HUDEP-2 (cell line): Measurements from ENCODE around the gene INPP4B.

Experiments used
- DNase-seq, 76 experiments: peaks; one replicate each; lab custom pipeline; 2025; ENCODE audit not compliant: unreplicated experiment in 76 of 76; lab: John Stamatoyannopoulos, UW

The INPP4B gene

DNA sequence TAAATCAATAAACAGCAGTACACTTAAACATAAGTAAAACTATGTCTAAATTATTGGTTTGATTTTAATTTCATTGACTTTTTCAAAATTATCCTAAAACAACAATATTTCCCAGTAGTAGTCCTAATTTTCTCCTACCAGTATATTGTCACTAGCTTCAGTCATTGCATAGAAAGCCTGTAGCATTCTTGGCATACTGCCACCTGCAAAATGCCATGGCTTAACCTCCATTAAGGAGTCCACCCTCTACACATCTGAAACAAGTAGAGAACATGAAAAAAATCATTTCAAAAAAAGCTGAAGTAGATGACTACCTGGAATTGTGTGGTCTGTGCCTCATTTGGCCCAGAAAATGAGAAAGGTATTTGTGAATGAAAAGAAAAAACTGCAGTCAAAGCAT lies 348.5 kb downstream of the INPP4B start:
- no peak for DNase-seq

DNA sequence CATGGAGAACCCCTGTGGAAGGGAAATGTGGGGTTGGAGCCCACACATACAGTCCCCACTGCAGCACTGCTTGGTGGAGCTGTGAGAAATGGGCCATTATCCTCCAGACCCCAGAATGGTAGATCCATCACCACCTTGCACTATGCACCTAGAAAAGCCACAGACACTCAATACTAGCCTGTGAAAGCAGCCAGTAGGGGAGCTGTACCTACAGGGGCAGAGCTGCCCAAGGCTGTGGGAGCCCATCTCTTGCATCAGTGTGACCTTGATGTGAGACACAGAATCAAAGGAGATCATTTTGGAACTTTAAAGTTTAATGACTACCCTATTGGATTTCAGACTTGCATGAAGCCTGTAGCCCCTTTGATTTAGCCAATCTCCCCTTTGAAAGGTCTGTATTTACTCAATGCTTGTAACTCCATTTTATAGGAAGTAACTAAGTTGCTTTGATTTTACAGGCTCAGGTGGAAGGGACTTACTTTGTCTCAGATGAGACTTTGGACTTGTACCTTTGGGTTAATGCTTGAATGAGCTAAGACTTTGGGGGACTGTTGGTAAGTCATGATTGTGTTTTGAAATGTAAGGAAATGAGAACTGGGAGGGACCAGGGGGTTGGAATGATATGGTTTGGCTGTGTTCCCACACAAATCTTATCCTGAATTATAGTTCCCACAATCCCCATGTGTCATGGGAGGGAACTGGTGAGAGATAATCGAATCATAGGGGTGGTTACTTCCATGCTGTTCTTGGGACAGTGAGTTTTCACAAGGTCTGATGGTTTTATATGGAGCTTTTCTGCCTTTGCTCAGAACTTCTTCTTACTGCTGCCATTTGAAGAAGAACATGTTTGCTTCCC lies 352.6 kb downstream of the INPP4B start:
- no peak for DNase-seq

DNA sequence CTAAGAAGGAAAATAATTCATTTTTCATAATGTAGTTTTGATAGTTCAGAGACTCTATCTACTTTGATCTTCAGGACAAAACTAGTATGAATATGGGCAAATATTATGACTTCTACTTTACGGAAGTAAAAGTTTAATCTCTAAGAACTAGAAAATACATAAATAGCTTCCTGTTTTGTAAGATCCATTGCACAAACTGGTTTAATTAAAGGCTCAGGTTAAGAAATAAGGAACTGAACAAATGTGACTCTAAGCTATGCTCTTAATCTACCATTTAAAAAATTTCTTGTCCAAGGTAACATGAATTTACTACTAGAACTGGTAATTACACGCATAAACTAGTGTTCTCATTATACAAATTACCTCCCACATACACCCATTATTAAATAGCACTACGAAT lies 360.6 kb downstream of the INPP4B start:
- DNase-seq = no peak

DNA sequence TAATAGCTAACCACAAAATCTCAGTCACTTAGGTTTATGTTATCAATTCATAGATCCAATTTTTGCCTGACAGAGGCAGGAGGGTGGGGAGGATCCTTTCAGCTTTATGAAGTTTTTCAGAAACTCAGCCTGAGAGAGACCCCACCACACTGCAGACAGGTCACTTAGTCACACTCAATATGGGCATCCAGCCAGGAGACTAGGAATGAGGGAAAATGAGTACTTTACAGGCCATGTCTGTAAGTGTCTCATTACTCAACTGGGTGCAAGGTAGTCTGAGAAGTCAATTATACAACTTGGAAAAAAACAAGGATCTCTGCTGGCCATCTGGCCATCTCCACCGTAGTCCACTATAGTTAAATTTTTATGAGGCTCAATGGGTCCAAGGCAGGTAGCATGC lies 365.9 kb downstream of the INPP4B start:
- no peak for DNase-seq

DNA sequence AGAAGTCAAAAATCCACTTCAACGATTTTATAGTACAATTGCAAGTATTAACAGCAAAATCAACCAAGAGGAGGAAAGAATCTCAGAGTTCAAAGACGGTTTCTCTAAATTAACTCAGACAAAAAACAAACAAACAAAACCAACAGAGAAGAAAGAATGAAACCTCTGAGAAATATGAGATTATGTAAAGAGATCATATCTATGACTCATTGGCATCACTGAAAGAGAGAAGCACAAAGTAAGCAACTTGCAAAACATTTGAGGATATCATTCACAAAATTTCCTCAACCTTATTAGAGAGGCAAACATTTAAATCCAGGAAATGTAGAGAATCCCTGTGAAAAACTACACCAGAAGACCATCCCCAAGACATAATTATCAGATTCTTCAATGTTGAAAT lies 370.4 kb downstream of the INPP4B start:
- no peak for DNase-seq

DNA sequence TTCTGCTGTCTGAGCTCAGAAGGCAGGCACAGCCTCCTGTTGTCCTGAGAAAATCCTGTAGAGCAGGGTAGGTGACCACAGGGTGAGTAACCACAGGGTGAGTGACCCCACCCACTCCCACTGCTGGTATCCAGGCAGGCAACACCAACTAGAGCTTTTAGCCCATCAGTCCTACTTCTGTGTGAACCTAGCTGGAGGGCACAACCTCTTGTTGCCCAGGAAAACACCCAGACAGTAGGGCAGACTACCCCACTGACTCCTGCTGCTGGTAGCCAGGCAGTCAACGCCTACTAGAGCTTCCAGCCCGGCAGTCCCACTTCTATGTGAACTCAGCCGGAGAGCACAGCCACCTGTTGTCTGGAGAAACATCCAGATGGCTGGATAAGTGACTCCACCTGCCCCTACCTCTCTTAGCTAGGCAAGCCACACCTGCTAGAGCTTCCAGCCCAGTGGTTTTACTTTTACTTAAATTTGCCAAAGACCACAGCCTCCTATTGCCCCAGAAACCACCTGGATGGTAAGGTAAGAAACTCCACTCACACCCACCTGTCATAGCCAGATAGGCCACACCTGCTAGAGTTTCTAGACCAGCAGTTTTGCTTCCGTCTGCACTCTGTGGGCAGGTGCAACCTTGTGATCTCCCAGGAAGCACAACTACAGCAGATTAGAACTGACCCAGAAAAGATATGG lies 371.6 kb downstream of the INPP4B start:
- no peak for DNase-seq

DNA sequence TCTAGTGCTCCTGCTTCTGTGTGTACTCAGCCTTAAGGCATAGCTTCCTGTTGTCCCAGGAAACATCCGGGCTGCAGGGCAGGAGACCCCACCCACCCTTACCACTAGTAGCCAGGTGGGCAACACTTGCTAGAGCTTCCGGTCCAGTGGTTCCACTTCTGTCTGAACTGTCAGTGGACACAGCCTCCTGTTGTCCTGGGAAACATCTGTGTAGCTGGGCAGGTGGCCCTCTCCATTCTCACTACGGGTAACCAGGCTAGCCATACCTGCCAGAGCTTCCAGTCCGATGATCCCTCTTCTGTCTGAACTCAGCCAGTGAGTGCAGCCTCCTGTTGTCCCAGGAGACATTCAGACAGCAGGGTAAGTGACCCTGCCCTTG lies 372.2 kb downstream of the INPP4B start:
- no peak for DNase-seq

DNA sequence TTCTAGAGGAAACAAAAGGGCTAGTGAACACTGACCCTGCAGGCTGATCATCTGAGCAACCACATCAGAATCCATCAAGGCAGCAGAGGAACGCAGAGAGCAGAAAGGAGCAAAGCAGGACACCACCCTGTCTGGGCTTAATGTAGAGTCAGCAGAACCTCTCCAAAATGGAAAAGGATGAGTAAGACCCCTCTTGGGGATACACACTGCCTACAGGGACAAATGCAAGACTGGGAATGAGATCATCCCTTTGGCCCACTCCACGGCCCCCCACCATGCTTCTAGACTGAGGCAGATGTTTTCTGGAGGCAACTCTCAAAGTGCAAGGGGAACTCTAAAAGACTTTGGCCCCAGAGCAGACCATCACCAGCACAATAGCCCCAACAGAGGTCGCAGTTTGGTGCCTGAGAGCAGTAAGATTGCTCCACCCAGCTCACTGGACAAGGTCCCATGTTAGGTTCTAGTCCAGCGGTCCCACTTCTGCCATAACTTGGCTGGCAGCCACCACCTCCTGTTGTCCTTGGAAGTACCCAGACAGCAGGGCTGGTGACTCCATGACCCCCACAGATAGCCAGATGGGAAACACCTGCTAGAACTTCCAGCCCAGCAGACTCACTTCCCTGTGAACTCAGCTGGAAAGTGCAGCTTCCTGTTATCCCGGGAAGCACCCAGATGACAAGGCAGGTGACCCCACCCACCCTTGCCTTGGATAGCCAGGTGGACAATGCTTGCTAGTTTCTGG lies 372.7 kb downstream of the INPP4B start:
- no peak for DNase-seq

DNA sequence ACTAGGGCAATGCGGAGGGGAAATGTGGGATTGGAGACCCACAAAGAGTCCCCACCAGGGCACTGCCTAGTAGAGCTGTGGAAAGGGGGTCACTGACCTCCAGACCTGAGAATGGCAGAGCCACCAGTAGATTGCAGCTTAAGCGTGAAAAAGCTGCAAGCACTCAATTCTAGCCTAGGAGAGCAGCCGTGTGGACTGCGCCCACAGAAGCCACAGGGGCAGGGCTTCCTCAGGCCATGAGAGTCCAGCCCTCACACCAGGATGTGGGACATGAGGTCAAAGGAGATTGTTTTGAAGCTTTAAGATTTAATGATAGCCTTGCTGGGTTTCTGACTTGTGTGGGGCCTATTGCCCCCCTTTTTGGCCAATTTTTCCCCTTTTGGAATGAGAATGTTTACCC lies 379.0 kb downstream of the INPP4B start:
- no peak for DNase-seq

DNA sequence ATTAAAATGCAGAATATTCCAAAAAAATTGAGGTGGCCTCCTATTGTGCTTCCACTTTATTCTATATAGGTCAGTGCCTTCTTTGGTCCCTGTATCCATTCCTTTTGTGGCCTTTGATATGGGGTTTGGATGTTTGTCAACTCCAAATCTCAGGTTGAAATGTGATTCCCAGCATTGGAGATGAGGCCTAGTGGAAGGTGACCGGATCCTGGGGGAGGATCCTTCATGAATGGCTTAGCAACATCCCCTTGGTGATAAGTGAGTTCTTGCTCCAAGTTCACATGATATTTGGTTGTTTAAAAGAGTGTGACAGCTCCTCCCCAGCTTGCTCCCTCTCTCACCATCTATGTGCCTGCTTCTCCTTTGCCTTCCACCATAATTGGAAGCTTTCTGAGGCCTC lies 380.6 kb downstream of the INPP4B start:
- no peak for DNase-seq

DNA sequence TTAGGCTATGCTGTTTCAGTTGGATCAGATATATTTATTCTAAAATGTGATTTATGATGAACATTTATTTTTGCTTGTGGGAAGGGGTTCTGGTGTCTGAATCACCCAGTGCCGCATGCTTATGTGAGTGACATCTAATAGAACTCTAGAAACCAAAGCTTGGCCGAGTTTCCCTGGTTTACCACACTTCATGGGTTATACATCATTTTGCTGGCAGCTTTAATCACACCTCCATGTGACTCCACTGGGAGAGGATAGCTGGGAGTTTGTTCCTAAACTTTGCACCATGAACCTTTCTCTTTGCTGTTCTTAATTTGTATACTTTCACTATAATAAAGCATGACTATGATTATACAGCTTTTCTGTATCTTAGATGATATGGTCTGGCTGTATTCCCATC lies 382.9 kb downstream of the INPP4B start:
- DNase-seq = no peak

DNA sequence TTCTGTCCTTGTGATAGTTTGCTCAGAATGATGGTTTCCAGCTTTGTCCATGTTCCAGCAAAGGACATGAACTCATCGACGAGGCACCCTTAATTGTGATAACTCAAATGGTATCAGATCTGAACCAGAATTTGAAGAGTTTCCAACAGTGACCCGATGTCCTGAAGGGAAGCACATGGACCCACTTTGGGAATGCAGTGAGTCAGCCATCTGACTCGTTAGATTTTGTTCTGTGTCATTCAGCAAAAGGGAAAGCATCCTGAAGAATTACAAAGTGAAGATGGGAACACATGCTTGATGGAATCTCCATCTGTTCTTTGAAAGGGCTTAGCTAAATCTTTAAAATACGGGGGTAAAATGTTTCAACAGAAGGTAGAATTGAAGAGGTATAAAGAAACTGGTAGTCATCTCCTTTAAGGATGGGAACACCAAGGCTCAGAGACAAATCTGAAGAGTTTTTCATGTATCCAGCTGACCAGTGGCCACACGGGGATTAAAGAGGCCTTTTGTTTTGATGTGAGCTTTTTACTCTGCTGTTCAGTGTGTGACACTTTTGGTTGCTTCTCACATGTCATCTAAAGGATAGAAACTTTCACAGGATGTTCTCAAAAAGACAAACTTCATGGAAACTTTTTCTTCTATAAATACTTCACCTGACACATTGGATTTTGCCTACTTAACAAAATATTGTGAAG lies 393.8 kb downstream of the INPP4B start:
- DNase-seq = no peak

DNA sequence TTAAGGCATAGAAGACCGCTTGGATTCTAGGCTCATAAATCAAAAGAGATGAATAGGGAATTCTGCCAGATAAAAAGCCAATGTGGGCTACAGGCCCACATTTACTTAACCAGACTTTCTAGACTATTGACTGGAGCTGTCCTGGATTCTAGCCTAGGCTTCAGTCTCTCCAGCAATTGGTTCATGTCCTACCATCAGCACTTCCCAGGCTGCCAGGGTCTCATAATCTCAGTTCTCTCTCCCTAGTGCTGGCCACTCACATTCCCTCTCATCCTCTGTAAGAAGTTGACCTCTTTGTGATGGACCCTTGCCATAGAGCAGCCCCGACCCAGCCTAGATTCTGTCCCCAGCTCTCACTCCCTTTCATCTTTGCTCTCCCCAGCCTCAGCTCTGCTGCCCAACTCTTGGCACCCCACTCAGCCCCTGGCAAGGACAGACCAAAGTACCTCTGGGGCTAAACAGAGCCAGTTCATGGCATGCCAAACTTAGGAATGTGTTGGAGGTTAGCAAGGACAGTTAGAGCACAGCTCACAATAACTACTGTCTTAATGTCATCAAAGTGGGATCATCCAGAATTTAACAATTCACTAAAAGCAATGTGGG lies 396.2 kb downstream of the INPP4B start:
- no peak for DNase-seq

DNA sequence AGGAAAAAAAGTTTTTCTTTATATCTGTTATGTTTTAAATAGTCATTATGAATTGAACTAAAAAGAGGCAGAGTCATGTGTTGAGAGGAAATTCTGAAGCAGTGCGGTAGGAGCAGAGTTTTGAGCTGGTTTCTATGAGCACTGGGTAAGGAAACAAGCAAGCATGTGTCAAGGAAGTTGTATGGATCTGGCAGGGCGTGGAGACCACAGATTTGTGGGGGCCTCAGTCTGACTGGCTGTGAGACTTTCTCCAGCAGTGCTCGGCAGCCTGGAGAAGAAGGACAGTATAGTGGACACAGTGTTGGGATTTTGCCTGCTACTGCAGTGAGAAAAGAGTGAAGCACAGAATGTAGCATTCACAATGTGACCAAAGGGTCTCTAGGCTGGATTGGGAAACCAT lies 399.1 kb downstream of the INPP4B start:
- DNase-seq = no peak

DNA sequence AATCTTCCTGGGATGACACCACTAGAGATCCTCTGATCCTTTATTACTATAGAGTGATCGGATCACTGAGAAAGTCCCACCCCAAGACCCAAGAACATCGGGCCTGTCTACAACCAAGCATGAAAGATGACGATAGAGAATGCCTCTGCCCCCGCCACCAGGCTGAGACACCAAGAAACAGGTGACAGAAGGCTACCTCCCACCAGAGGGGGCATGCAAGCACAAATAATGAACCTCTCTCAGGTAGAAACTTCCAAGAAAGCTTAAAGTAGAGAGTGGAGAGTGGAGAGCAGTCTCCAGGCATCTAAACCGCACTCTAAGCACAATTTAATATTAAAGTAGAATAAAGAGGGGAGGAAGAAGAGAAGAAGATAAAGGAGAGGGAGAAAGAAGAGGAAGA lies 402.6 kb downstream of the INPP4B start:
- no peak for DNase-seq

DNA sequence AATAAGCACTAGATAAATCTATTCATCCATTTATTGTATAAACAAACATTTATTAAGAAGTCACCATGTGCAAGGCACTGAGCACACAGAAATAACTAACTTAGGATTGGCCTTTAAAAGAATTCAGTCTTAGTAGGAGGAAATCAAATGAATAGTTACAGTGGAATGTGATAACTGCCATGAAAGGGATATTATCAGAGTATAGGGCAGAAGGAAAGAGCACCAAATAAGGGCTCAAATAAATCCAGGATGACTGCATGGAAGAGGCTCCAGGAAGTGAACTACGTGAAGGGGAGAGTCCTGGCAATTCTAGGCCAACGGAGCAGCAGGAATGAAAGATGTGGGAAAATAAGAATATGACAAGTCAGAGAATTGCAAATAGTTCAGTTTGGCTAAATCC lies 406.0 kb downstream of the INPP4B start:
- DNase-seq = no peak

DNA sequence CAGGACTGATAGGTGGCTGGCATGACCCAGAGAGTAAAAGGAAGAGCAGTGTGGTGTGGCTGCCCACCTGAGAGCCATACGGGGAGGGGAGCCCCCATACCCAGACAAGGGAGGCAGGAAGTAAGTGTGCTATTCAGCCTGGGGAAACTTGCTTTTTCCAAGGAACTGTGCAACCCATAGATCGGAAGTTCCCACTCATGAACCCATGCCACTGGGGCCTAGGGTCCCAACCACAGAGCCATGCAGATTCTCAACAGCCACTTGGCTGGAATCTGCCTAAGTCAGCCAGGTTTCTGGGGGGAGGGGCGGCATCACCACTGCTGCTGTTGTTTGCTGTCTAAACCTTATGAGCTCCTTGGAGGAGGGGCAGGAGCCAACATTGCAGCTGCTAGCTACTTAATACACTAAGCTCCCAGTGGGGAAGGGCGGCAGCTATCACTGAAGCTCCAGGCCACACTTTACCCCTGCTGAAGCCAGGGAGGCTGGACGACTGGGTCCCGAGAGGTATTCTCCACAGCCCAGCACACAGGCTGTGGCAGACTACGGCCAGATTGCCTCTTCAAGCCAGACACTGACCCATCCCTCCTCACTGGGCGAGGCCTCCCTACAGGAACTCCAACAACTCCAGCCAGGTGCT lies 410.4 kb downstream of the INPP4B start:
- DNase-seq = no peak

DNA sequence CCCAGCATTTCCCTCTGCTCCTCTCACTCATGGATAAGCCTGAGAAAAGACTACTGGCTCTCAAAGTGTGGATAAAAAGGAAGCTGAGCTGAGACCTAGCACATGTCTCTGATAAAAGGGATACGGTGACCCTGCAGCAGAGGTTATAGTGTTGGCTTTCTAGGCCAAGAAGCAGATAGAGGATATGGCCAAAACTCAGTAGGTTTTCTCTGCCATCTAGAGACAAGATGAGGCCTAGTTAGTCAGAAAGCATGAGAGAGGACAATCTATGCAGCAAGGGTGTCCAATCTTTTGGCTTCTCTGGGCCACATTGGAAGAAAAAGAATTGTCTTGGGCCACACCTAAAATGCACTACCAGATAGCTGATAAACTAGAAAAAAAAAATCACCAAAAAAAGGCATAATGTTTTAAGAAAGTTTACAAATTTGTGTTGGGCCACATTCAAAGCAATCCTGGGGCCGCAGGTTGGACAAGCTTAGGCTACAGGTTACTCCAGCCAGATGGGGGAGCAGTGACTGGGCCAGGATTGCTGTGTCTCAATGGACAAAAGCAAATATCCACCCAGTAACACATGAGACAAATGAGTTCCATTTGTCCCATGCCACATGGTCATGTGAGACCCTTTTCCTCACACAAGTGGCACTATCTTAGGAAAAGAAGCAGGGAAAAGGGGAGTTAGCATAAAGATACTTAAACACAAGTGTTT lies 411.4 kb downstream of the INPP4B start:
- DNase-seq = no peak

DNA sequence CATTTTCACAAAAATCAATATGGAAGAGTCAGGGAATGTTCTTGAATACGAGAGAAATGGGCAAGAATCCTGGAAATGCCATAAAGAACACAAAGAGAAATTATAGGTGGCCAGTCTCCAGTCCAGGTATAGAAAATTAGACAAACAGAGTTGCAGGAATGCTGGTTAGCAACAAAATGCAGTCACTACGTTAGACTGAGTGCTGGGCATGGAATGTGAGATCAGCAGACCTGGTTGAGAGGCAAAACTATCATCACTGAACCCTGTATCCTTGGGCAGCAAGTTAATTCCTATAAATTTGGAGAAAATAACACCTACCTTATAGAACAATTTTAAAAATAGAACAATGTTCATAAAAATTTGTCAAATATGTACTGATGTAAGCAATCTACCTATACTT lies 417.4 kb downstream of the INPP4B start:
- no peak for DNase-seq

DNA sequence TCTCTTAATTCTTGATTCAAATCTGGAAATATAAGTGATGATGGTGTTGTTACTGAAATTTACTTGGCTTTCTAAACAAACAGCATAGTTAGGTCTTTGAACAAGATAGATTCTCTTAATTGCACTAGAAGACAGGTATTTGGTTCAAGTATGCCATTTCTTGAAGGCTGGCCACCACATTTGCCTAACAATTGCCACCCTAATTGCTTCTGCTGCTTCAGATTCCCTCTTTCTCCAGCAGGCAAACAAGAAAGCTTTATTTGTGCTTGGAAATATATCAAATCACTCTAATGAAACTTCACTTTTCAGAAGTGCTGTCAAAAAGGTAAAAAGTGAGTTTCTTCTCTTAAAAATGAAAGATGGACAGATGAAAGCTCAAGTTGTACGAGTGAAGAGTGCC lies 418.6 kb downstream of the INPP4B start:
- DNase-seq = no peak
